GM10266 (cell line): ENCODE data around the gene RGSL1.

Source experiments
- DNase-seq: peaks from one replicate; pipeline ENCODE4 v3.0.0; 2012; ENCODE audit errors: extremely low spot score
- TF ChIP-seq, protein P1 (sequence below): IDR thresholded peaks from 2 replicates; pipeline ENCODE4 v1.5.1; 2012; ENCODE audit warnings: mild to moderate bottlenecking, low read depth; ENCODE audit not compliant: control insufficient read depth, insufficient read depth; ENCODE audit errors: missing control alignments

The RGSL1 gene

DNA sequence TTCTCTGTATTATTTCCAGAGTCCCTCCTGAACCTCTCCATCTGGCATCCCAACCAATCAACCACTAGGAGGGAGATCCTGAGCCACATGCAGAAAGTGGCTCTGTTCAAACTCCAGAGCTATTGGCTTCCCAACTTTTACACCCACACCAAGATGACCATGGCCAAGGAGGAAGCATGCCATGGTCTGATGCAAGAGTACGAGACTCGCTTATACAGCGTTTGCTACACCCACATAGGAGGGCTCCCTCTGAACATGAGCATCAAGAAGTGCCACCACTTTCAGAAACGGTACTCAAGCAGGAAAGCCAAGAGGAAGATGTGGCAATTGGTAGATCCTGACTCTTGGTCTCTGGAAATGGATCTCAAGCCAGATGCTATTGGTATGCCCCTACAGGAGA lies 23.6 kb downstream of the RGSL1 start:
- TF ChIP-seq, protein P1, sequence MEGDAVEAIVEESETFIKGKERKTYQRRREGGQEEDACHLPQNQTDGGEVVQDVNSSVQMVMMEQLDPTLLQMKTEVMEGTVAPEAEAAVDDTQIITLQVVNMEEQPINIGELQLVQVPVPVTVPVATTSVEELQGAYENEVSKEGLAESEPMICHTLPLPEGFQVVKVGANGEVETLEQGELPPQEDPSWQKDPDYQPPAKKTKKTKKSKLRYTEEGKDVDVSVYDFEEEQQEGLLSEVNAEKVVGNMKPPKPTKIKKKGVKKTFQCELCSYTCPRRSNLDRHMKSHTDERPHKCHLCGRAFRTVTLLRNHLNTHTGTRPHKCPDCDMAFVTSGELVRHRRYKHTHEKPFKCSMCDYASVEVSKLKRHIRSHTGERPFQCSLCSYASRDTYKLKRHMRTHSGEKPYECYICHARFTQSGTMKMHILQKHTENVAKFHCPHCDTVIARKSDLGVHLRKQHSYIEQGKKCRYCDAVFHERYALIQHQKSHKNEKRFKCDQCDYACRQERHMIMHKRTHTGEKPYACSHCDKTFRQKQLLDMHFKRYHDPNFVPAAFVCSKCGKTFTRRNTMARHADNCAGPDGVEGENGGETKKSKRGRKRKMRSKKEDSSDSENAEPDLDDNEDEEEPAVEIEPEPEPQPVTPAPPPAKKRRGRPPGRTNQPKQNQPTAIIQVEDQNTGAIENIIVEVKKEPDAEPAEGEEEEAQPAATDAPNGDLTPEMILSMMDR, result no peak
- DNase-seq, result no peak

DNA sequence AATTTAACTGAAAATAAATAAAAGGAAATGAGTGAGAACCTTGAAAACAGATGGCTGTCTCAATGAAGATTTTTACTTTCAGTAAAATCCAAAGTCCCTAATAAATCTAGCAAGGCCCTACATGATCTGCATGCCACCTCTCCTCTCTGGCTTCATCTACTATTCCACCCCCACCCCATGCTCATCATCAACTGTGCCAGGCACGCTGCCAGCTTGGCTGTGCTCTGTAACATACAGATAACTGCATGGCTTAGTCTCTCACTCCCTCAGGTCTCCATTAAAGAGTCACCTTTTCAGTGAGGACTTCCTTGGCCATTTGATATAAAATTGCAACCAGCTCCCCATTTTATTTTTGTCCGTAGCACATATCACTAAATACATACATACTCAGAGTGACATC lies 26.7 kb downstream of the RGSL1 start:
- TF ChIP-seq, protein P1, result no peak
- no peak for DNase-seq

DNA sequence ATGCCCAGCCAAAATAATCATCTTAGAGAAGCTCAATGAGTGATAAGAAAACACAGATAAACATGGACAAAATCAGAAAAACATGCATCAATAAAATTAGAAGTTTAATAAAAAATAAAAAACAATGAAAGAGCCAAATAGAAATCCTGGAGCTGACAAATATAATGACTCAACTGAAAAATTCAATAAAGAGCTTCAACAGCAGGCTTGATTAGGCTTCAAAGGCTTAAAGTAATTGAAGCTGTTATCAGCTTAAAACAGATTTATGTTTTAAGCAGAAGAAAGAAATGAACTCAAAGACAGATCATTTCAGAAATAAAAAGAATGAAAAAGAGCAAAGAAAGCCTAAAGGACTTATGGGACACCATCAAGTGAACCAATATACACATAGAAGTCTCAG lies 28.3 kb downstream of the RGSL1 start:
- no peak for DNase-seq
- TF ChIP-seq, protein P1, result no peak

DNA sequence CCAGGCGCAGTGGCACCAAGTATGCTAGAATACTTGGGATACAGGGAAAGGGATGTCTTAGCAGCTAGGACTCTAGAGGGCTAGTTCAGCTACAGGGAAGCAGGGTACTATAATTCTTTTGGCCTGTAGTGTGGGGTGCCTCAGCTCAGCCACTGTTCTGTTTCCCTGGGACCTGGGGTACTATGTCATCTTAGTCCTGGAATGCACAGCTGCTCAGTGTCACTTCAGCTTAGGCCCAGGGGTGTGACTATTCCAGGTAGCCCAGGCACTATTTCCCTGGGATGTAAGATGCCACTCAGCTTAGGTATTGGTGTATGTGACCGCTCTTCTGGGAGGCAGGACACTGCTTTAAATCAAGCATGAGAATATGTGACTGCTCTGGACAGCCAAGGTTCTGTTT lies 34.1 kb downstream of the RGSL1 start:
- TF ChIP-seq, protein P1, result no peak
- no peak for DNase-seq

DNA sequence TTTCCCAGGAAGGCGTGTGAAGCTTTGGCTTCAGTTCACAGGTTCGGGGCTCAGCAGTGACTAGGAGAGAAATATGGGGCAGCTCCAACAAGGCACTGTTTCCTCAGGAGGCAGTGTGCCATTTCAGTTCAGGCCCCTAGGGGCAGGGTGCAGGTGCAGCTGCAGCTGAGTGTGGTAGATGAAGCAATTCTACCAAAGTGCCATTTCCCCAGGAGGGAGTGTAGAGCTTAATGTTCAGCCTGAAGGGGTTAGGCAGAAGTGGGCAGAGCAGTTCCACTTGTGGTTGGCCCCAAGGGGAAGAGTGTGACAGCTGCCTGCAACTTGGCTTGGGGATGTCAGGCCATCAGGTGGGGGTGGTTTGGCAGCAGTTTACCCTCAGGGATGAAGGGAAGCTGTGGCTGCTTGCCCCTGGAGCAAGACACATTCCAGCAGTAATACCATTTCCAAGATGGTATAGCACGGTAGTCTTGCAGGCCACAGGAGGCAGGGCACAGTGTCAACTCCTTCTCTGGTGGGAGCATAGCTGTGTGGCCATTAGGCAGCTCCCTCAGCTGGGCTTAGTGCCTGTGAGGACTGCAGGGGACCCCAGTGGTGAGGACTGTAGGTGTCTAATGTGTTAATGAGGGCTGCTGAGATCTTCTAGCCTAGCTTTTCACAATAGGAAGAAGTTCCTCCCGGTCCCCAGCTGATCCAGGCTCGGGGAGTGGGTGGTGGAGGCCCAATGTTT lies 34.7 kb downstream of the RGSL1 start:
- DNase-seq, result peak; percentile 33

GRCh38 chr1:182485861-182486260 lies 35.9 kb downstream of the RGSL1 start:
- DNase-seq, result no peak
- TF ChIP-seq, protein P1, result no peak

More for the DNA sequence above, 34.7 kb downstream of the RGSL1 start:
- TF ChIP-seq, protein P1, result peak; percentile 46

DNA sequence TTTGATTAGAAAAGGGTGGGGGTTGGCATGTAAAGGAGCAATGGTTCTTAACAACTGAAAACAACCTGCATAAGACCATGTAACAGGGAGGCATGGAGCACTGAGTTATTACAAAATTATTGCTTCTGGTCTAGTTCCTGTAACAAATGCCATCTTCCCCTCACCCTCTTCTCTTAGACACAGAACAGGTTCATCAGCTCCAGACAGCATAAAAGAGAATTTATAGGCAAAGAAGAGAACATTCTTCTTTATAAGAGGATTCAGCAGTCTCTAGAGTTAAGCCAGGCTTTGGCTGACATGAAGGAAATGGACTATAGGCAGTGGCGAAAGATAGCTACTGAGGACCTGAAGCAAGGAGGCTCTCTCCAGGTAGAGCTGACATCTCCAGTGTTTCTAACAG lies 38.9 kb downstream of the RGSL1 start:
- no peak for DNase-seq
- TF ChIP-seq, protein P1, result no peak
